Hematopoietic multipotent progenitor cell treated with erythropoietin and hydrocortisone succinate and interleukin-3 and kit ligand, for 8 days (in vitro differentiated cells): ENCODE results near the gene SRRD.
"Not testable (repeated sequence)": the region's sequence is repeated elsewhere in the genome, so short reads cannot be mapped to it uniquely, and the experiment has no call there.

Experiments used
- DNase-seq: peaks from one replicate; pipeline ENCODE4 v3.0.0-alpha.2; 2015

SRRD gene

DNA sequence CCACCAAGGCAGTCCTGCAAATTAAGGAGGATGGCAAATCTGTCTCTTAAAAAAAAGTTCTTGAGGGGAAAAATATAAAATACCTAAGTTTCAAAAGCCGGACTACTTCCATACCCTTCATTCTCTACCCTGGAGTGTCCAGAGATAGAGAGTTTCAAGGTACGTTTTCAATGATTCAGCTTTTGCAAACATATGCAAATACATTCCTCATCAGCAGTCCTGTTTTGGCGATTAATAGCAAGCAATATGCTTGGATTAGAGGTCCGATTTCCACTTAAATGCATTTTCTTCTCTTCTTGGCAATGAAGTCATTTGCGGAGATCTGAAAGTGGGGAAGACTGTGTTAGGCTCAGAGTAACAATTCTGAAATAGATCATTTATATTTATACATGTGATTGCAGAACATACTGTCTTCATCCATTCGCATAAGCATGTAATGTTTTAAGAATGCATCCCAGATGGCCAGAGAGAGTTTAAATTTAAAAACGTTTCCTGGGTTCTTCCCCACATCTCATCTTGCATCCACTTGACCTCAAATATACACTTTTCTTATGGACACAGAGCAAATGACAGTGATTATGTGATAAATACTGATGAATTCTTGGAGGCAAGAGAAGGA is 42.4 kb downstream of the SRRD start:
- no peak for DNase-seq

GRCh38 chr22:26527167-26527566 is 43.5 kb downstream of the SRRD start:
- no peak for DNase-seq

DNA sequence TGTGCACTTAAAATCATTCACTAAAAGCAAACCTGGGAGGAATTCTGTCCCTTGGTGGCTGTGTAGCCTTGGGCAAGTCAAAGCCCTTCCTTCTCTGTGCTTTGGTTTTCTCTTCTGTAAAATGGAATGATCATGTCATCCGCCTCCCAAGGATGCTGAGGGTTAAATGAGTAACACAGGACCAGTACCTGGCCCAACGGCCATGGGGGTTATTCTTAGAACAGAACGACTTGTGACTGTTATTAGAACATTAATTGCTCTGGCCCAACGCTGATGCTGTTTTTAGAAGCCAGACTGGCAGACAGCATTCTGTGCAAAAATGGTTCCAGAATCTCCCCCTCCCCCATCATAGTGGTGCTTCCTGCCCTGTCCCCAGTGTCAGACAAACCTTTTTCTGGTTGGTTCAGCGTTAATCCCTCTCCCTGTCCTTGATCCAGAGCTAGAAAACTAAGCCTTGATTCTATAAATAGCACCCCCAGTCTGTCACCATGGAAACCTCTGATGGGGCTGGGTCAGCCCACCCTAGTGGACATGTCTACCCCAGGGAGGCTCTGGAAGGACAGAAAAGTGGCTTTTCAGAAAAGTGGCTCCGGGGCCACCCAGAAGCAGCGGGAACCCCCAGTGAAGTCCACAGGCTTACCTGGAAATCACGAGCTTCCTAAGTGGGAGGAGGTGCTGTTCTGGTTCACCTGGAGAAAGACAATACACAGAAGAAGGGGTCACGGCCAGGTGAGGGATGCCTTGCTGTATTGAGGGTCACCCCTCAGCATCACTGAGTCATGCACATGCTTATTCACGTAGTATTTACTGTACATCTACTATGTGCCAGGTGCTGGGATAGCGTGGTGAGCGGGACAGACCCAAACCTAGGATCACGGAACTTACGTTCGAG is 44.1 kb downstream of the SRRD start:
- DNase-seq = no peak

DNA sequence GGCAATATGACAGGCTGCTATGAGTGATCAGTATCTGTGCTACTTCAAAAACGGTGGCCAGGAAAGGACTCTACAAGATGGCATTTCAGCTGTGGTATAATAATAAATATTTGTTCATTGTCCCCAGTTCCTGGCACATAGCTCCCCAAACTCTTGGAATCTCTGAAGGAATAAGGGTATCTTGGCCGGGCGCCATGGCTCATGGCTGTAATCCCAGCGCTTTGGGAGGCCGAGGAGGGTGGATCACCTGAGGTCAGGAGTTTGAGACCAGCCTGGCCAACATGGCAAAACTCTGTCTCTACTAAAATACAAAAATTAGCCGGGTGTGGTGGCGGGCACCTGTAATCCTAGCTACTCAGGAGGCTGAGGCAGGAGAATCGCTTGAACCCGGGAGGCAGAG is 44.8 kb downstream of the SRRD start:
- not testable (repeated sequence) for DNase-seq

- DNase-seq = no peak
These were observed 45.7 kb downstream of the SRRD start for GRCh38 chr22:26529345-26529744.

DNA sequence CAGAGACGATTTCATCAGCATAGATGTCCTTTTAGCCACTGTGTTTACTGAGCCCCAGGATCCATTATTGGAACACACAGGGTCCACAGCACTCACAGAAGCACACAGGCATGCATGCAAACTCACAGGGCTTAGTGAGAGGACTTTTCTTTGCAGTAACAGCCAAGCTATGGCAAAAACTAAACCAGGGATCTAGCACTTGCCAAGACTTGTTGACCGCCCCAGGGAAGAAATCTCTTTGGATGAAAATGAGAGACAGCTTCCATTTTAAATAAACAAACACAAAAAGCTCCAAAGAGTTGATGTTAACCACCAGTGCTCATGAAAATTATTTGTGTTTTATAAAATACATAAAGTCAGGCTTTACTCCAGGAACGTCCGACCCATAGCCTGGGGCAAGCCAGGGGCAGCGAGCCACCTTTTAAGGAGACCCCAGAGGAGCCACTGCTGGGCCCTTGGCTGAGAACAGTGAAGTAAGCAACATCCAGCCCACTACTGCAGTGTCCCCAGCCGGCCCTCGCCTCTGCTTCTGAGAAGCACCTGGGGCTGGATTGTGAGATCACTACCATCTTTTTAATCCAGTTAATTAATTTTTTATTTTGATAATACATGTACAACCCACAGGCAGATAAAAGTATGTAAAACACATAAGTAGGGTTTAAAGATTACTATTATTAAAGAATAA is 50.6 kb downstream of the SRRD start:
- no peak for DNase-seq

DNA sequence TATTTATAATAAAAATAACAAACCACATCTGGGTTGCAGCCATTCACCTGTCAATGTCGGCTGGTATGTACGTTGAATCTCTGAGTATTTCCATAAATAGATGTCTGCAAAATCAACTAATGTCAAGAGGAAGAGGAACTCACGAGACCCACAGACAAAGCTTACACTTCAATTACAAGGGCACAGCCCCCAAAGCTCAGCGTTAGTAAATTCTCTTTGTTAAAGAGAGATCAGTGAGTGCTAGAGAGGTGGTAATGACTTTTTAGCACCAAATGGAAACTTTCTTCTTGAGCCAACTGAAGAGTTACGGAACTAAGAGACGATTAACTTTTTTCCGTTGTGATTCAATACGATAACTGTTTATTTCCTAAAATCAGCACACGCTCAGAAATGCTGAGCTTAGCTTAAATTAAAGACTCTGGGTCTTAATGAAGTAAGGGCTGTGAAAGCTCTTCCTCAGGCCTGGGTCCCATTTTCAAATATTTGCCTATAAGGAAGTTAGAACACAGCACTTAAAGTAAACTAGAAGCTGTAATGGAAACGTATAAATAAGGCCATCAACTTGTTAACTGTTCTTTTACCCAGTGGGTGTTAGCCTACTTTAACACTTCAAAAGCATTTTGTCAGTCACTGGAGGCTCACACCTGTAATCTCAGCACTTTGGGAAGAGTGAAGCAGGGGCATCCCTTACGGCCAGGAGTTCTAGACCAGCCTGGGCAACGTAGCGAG is 51.4 kb downstream of the SRRD start:
- no peak for DNase-seq

DNA sequence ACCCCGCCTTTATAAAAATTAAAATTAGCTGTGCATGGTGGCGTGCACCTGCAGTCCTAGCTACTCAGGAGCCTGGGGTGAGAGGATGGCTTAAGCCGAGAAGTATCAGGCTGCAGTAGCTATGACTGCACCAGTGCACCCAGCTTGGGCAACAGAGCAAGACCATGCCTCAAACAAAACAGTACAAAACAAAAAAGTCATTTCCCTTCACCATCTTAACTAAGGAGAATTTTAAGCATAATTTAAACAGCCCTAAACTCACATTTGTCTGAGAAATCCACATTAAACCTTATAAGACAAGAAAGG is 51.9 kb downstream of the SRRD start:
- DNase-seq = no peak

GRCh38 chr22:26536056-26536761 is 52.5 kb downstream of the SRRD start:
- no peak for DNase-seq

DNA sequence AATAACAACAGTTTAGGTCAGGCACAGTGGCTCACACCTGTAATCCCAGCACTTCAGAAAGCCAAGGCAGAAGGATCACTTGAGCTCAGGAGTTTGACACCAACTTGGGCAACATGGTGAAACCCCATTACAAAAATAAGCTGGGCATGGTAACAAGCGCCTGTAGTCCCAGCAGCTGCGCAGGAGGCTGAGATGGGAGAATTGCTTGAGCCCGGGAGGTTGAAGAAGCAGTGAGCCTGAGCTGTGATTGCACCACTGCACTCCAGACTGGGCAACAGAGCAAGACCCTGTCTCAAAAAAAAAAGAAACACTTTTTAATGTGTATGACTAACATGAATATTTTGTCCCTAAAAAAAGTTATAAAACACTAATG is 53.1 kb downstream of the SRRD start:
- DNase-seq = no peak

DNA sequence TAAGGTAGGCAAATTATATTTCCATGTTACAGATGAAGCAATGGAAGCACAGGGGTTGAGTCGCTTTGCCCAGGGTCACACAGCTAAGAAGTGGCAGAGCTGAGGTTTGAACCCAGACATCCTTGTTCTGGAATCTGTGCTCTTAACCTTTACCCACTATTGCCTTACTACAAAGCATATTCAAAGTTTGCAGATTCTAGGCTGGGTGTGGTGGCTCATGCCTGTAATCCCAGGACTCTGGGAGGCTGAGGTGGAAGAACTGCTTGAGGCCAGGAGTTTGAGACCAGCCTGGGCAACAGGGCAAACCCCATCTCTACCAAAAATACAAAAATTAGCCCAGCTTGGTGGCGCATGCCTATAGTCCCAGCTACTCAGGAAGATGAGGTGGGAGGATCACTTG is 56.4 kb downstream of the SRRD start:
- no peak for DNase-seq

GRCh38 chr22:26541167-26541819 is 57.6 kb downstream of the SRRD start:
- no peak for DNase-seq

DNA sequence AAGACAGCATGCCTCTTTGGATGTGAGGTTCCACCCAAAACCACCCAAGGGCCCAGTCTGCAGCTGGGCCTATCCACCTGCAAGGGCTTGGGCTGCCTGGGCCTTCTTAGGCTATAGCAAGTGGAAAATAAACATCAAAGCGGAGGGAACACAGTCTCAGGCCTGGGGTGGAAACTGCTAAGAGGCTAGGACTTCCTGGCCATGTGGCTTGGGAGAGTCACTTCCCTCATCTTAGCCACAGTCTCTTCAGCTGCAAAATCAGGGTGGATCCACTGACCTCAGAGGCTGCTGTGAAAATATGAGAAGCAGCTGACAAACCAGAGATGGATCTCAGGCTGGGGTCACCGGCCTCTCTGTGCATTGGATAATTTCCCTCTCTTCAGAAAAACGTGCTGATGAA is 59.2 kb downstream of the SRRD start:
- DNase-seq = no peak
